GM12874 (cell line): Measurements from ENCODE around the gene HACD4.

Experiments used
- CTCF ChIP-seq: IDR thresholded peaks from 2 replicates; pipeline ENCODE4 v1.5.1; 2011; ENCODE audit warnings: low read depth, mild to moderate bottlenecking, control low read depth, low read length, moderate library complexity; ENCODE audit not compliant: insufficient read depth

HACD4 gene

DNA sequence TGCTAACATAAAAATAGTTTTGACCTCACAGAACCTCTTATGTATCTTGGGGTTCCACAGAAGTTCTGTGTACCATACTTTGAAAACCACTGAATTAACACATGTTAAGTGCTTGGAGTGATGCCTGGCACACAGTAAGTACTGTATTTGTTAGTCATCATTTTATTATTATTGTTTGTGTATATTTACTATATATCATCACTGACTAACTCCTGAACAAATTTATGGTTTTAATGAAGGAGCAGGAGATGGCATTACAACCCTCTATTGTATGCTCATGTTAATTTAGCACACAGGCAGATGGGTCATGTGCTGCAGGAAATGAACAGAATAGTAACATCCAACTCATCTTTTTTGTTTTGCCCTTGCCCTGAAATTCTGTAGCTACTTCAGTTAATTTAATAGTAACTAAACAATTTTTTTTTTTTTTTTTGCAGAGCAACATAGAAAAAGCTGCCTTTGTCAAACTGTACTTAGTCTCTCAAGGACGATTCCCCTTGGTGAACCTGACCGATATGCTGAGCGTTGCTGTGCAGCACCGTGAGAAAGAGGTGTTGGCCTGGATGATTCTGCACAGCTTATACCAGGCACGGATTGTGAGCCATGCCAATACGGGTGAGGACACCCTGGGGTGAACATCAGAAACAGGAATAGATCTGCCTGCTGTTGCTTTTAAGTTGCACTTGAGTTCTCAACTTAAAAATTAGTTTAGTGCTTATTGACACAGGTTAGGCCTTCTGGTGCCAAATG, 45.4 kb downstream of the HACD4 start:
- TF ChIP-seq CTCF: no peak

DNA sequence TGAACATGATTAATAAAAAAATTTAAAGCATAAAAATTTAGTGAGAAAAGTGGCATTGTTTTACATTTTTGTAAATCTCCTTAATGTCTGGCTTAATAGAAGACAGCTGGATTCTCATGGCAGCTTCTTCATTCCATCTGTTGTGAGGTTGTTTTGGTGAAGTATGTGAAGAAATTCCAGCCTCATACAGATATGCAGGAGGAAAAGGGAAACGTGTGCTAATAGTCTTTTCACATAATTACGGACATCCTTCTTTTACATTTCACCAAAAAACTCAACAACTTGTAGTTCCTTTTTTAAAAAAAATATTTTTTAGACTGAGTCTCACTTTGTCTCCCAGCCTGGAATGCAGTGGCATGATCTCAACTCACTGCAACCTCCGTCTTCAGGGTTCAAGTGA, 46.9 kb downstream of the HACD4 start:
- no peak for TF ChIP-seq CTCF

DNA sequence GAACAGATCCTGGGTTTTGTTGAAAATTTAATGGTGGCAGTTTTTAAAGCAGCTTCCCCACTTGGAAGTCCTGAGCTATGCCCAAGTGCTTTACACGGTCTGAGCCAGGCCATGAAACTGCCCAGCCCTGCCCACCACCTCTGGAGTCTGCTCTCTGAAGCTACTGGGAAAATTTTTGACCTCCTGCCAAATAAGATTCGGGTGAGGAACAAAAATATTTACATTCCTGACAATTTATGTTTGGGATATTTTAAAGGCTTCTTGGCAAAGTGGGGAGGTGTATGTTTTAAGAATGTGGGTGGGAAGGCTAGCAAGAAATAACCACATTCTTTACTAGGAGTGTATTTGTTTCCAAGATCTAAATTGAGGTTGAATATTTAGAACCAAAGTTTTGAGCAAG, 50.0 kb downstream of the HACD4 start:
- TF ChIP-seq CTCF: no peak

- no peak for TF ChIP-seq CTCF
Observed at GRCh38 chr9:20980832-20981455, 50.5 kb downstream of the HACD4 start.

DNA sequence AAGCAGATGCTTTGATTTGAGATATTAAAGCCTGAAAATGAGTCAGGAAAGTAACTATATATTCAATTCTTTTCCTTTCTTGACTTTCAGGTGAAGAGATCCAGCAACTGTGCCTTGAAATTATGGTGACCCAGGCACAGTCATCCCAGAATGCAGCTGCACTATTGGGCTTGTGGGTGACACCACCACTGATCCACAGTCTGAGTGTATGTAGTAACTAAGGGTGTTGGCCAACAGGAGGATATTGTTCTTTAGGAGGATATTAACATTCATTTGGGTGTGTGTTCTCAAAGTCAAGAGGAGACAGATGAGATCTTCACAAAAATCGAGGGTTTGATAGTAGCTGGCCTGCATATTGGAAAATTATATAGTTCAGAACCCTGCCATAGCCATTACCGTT, 53.2 kb downstream of the HACD4 start:
- TF ChIP-seq CTCF: no peak

DNA sequence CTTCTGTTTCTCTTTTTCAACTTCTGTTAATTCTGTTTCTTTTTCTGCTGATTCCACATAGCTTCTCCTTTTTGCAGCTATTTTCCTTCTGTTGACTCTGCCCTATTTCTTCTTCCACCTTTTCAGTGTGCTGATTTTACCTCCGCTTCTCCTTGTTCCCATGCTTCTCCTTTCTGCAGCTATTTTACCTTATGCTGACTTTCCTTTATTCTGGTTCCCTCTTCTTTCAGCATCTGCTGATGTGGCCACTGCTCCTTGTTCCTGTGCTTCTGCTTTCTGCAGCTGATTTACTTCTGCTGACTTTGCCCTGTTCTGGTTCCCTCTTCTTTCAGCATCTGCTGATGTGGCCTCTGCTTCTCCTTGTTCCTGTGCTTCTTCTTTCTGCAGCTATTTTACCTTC, 58.8 kb downstream of the HACD4 start:
- TF ChIP-seq CTCF: no peak

- no peak for TF ChIP-seq CTCF
Observed at GRCh38 chr9:20962536-20963225, 68.8 kb downstream of the HACD4 start.
